ENCODE measurements around the gene DYSF. TPM values are rescaled to one million over a fixed set of nuclear protein-coding genes. Genes with fewer than 3 reads are reported as not detected.

Gene DYSF
- total RNA-seq, 1 donor from 2014 or later: 48.8 TPM

DNA sequence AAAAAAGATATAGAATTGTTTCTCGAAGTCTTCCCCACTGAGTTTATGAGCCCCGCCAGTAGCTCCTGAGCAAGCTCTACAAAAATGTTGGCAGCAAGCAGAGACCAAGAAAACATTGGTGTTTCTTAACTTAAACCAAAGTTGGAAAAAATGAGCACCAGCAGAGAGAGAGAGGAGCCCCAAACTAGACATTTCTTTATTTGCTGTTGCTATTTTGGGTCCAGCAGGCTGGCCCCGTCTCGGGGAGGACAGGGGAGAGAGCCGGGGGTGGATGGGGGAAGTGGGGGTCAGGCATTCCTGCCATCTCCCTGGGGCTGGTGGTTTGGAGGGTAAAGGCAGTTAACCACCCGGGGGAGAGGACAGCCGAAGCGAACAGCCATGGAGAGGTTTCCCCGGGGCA, 113.0 kb downstream of the DYSF start:
- DNase-seq (ENCODE audit: low read depth in 2 of 2): no peak

GRCh38 chr2:71567625-71568024, 114.3 kb downstream of the DYSF start:
- DNase-seq (ENCODE audit: low read depth in 2 of 2): no peak

GRCh38 chr2:71568103-71568502, 114.7 kb downstream of the DYSF start:
- no peak for DNase-seq (ENCODE audit: low read depth in 2 of 2)

- DNase-seq (ENCODE audit: low read depth in 2 of 2): no peak
Measured at GRCh38 chr2:71570511-71570910, 117.2 kb downstream of the DYSF start.

GRCh38 chr2:71570951-71571460, 117.6 kb downstream of the DYSF start:
- DNase-seq (ENCODE audit: low read depth in 2 of 2): no peak

- DNase-seq (ENCODE audit: low read depth in 2 of 2): no peak
Measured at GRCh38 chr2:71571945-71572344, 118.6 kb downstream of the DYSF start.

DNA sequence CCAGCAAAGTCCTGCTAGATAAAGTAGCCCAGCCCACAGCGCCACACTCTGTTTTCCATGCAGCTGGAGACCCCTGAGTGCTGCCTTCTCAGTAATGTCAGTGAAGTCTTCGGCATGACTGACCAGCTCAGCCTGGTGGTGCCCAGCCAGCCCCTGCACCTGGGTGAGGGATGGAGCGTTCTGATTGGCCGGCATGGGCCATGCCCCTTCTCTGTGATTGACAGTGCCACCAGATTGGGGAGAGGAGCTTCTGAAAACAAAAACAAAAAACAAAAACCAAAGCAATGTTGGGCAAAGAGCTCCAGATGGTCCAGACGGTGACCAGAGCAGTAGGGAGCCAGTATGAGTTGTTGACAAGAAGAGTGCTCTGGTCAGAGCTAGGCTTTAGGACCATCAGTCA, 122.6 kb downstream of the DYSF start:
- no peak for DNase-seq (ENCODE audit: low read depth in 2 of 2)

GRCh38 chr2:71576541-71576940, 123.2 kb downstream of the DYSF start:
- DNase-seq (ENCODE audit: low read depth in 2 of 2): no peak

DNA sequence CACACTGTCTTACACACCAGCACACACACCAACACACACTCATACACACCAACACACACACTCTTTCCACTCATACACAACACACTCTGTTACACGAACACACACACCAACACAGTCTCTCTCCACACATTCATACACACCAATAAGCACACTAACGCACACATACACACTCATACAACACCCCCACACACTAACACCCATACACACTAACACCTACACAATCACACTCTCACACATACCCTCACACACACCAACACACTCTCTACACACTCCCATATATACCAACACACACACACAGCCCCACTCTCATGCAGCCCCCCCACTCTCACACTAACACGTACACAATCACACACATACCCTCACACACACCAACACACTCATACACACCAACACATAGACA, 123.8 kb downstream of the DYSF start:
- DNase-seq (ENCODE audit: low read depth in 2 of 2): no peak

DNA sequence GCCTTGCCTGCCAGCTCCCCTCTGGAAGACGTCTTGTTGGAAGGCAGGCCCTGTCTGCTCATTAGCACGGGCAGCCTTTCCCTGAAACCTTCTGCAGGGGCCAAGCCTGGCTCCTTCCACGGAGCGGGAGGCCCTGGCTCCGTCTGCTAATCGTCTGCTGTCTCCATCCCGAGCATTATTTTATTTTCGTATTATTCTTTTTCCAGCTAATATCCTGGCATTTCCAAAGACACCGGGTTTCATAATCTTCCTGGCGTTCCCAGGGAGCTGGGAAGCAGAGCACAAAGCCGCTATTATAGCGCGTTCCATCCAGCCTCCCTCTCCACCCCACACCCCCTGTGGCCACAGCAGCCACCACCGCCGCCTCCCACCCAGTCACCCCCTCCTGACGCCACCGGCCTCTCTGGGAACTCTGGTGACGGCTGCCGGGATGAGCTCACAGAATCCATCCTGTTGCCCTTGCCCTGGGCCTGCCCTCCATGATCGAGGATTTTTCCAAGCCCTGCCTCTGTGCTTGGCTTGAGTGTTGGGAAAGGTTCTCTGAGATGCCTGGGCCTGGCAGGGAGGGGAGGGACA, 125.5 kb downstream of the DYSF start:
- peak in 1 of 2 donors; percentile 14 for DNase-seq (ENCODE audit: low read depth in 2 of 2)

GRCh38 chr2:71581026-71581425, 127.7 kb downstream of the DYSF start:
- DNase-seq (ENCODE audit: low read depth in 2 of 2): no peak

DNA sequence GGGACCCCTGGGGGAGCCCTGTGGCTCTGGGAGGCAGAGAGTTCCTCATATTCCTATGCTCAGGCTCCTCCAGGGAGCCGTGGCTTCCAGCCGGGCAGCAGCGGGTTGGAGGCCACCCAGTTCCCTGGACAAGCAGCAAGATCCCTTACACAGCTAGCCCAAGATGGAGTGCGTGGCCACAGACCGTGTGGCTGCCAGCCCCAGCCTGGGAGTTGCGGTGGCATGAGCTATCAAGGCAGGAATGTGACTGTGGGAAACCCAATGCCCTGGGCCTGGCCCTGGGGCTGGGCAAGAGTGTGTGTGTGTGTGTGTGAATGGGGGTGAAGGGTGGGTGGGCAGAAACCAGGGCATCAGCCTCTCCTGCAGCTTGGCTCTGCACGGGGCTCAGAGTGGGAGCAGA, 130.5 kb downstream of the DYSF start:
- DNase-seq (ENCODE audit: low read depth in 2 of 2): no peak

GRCh38 chr2:71586471-71586870, 133.1 kb downstream of the DYSF start:
- DNase-seq (ENCODE audit: low read depth in 2 of 2): no peak

DNA sequence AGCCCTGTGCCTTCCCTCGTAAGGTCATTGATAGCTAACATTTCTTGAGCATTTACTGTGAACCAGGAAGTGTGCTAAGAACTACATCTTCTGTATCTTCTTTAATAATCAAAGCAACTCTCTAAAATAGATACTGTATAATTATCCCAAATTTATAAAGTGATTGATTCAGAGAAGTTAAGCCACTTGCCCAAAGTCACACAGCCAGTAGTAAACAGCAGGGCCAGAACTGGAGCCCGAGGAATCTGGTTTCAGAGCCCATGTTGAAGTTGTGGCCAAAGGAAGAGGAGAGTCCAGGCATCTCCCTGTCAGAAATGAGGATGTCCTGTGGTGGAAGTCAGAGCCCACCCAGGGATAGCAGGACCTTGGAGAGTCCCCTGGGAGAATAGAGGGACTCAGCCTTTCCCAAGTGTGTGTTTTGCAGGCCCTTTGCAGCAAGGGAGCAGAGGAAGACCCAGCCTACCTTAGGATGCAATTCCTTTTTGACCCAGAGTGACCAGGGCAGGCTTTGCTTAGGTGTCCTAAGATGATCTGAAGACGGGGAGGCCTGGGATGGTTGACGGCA, 134.2 kb downstream of the DYSF start:
- no peak for DNase-seq (ENCODE audit: low read depth in 2 of 2)

- no peak for DNase-seq (ENCODE audit: low read depth in 2 of 2)
Measured at GRCh38 chr2:71588497-71589170, 135.3 kb downstream of the DYSF start.

- no peak for DNase-seq (ENCODE audit: low read depth in 2 of 2)
Measured at GRCh38 chr2:71589763-71590162, 136.4 kb downstream of the DYSF start.

GRCh38 chr2:71591044-71591443, 137.7 kb downstream of the DYSF start:
- no peak for DNase-seq (ENCODE audit: low read depth in 2 of 2)

DNA sequence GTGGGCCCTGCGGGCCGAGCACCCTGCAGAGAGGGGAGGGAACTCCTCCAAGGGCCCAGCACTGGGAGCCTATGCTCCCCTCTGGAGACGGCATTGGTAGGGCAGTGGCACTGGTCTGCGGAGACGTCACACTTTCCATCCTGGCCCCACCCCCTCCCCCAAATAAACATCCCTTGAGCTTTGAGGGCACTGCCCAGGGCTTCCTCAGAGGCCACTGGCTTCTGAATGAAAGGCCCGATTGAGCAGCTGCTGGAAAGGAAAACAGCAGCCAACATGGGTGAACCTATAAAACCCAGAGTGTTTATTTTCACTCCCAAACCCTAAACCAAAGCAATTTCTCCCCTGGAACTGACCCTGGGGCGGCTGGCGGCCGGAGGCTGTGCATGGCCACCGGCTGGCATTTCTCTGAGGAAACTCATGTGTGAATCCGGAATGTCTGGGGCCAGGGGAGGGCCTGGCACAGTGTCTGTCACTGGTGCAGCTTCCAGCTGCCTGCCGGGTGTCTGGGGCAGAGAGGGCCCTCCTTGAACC, 138.9 kb downstream of the DYSF start:
- no peak for DNase-seq (ENCODE audit: low read depth in 2 of 2)

DNA sequence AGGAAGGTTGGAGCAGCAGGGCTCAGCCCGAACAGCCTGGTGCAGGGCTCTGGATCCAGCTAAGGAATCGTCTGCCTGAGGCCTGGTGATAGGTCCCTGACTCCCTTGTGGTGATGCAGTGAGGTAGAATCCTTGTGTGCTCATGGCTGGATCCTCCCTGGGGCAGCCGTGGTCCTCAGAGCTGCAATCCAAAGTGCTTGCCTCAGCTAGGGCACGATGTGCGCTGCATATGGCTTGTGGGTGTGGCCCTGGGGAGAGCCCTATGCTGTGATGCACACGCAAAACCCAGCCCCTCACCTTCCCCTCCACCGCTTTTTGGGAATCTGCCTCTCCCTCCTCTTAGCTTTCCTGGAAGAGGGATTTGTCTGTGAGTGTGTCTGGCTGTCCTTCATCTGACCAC, 142.2 kb downstream of the DYSF start:
- no peak for DNase-seq (ENCODE audit: low read depth in 2 of 2)

DNA sequence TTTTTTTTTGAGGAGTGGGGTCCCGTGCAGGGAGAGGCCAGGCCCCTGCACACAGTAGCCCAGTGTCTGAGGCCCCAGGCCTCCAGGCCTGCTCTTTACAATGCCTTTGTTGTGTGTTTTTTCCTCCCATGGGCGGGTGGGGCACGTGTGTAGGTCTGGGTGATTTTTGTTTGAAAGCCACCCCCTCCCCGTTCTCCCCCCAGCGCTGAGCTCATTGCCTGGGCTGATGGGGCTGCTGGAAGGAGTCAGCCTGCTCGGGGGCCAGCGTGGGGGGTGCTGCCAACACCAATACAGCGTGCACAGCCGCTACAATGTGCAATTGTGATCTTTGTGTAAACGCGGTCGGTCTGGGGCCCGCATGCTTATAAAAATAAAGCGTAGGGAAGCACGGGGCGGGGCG, 142.7 kb downstream of the DYSF start:
- peak in 1 of 2 donors; percentile 18 for DNase-seq (ENCODE audit: low read depth in 2 of 2)

GRCh38 chr2:71597756-71598155, 144.4 kb downstream of the DYSF start:
- no peak for DNase-seq (ENCODE audit: low read depth in 2 of 2)

DNA sequence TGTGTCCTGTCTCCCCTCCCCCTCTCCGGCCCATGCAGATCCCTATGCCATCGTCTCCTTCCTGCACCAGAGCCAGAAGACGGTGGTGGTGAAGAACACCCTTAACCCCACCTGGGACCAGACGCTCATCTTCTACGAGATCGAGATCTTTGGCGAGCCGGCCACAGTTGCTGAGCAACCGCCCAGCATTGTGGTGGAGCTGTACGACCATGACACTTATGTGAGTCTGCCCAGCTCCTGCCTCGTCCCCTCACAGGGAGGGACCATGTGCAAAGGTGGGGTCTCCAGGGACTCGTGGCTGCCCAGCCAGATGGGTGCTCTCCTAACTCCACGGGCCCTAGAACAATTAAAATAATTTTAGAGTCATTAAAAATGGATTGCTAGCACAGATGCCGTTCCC, 145.2 kb downstream of the DYSF start:
- DNase-seq (ENCODE audit: low read depth in 2 of 2): no peak

- DNase-seq (ENCODE audit: low read depth in 2 of 2): no peak
Measured at GRCh38 chr2:71599038-71599437, 145.7 kb downstream of the DYSF start.

Data from lung microvascular endothelial cell (primary cell).